Subcutaneous abdominal adipose tissue (tissue), 5 donors: Measurements from ENCODE around the gene ADAMTS17.

ENCODE experiments used
- H3K27ac ChIP-seq: one replicate; pipeline ENCODE4 v1.7.0; 2013; ENCODE audit warnings: low read depth, mild to moderate bottlenecking, inconsistent platforms, low read length, moderate library complexity
- H3K27me3 ChIP-seq, 5 donors: one replicate each; pipeline ENCODE4 v1.7.0; 2013; ENCODE audit warnings: low read length in 5 of 5, inconsistent platforms in 1 of 5; ENCODE audit not compliant: control insufficient read depth in 5 of 5, insufficient read depth in 4 of 5
- H3K36me3 ChIP-seq, 5 donors: one replicate each; pipeline ENCODE4 v1.7.0; 2013; ENCODE audit warnings: low read length in 5 of 5; ENCODE audit not compliant: control insufficient read depth in 5 of 5, insufficient read depth in 5 of 5
- H3K4me1 ChIP-seq, 5 donors: one replicate each; pipeline ENCODE4 v1.7.0; 2013; ENCODE audit warnings: low read length in 5 of 5, mild to moderate bottlenecking in 3 of 5, moderate library complexity in 1 of 5; ENCODE audit not compliant: control insufficient read depth in 5 of 5, insufficient read depth in 5 of 5
- H3K4me3 ChIP-seq, 5 donors: one replicate each; pipeline ENCODE4 v1.7.0; 2013; ENCODE audit warnings: low read length in 5 of 5, low read depth in 1 of 5
- H3K9ac ChIP-seq, 5 donors: one replicate each; pipeline ENCODE4 v1.7.0; 2013; ENCODE audit warnings: low read length in 5 of 5, mild to moderate bottlenecking in 4 of 5, moderate library complexity in 3 of 5
- H3K9me3 ChIP-seq, 5 donors: one replicate each; pipeline ENCODE4 v1.7.0; 2013; ENCODE audit warnings: low read length in 5 of 5; ENCODE audit not compliant: control insufficient read depth in 5 of 5
- donor health status: healthy.
- donor health status: healthy.
- donor health status: healthy.
- donor health status: healthy.
- donor health status: healthy.

The ADAMTS17 gene

GRCh38 chr15:100310513-100311153 lies 31.1 kb downstream of the ADAMTS17 start:
- no peak overlapping the region for H3K27ac ChIP-seq
- H3K4me3 ChIP-seq: peak overlapping the region in 1 of 5 donors; percentile 11

GRCh38 chr15:100310041-100310405 lies 31.8 kb downstream of the ADAMTS17 start:
- Histone ChIP-seq H3K4me3 (no peak overlapping the region), H3K27ac (no peak overlapping the region), H3K9ac (no peak overlapping the region), H3K36me3 (no peaks in the 10 kb centered on the region), H3K4me1 (peaks cover 13 to 41% (median 27%) of the 10 kb centered on the region in 5 donors), H3K27me3 (peaks cover 0 to 7% (median 3%) of the 10 kb centered on the region in 5 donors), H3K9me3 (peaks cover 0 to 9% (median 6%) of the 10 kb centered on the region in 5 donors)

More at GRCh38 chr15:100310513-100311153, 31.1 kb downstream of the ADAMTS17 start:
- Histone ChIP-seq H3K4me1 (peaks cover 13 to 41% (median 27%) of the 10 kb centered on the region in 5 donors), H3K27me3 (peaks cover 0 to 7% (median 3%) of the 10 kb centered on the region in 5 donors), H3K36me3 (no peaks in the 10 kb centered on the region), H3K9me3 (peaks cover 0 to 9% (median 6%) of the 10 kb centered on the region in 5 donors), H3K9ac (no peak overlapping the region)

DNA sequence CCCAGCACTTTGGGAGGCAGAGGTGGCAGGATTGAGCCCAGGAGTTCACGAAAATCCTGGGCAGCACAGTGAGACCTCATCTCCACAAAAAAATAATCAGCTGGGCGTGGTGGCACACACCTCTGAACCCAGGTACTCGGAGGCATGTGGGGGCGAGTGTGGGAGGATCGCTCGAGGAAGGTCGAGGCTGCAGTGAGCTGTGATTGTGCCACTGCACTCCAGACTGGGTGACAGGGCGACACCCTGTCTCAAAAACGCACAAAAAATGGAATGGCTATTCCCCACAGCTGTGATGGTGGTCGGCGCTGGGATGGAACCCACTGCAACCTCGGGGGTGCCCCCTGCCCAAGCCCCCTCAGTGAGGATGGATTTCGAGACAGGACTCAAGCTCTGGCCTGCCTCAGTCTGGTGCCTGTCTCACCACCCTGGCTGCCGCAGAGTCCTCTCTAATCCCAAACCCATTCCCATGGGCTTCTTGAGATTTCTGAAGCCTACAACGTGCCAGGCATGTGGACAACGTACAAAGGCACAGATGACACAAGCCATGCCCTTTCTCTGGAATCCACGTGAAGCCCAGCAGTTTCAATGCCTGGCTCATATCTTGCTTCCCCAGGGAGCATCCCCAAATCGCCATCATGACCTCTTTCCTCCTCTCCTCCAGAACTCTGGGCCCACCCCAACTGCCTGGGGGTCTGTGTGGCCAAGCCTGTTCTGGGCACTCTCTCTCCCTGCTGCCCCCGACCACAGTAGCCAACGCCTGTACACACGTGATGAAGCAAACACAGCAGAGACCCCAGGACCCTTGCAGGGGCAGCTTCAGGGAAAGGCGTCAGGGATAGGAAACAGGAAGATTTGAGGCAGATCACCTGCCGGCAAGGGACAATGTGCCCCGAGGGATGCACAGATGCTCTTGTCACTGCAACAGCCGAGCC lies 32.4 kb downstream of the ADAMTS17 start:
- Histone ChIP-seq H3K4me1 (peaks cover 13 to 41% (median 27%) of the 10 kb centered on the region in 5 donors), H3K4me3 (no peak overlapping the region), H3K9ac (no peak overlapping the region), H3K27ac (no peak overlapping the region), H3K36me3 (no peaks in the 10 kb centered on the region), H3K27me3 (peaks cover 0 to 7% (median 3%) of the 10 kb centered on the region in 5 donors), H3K9me3 (peaks cover 0 to 9% (median 6%) of the 10 kb centered on the region in 5 donors)

GRCh38 chr15:100308608-100309007 lies 33.2 kb downstream of the ADAMTS17 start:
- no peaks in the 10 kb centered on the region for H3K36me3 ChIP-seq
- no peak overlapping the region for H3K4me3 ChIP-seq
- peaks cover 0 to 7% (median 3%) of the 10 kb centered on the region in 5 donors for H3K27me3 ChIP-seq
- H3K9me3 ChIP-seq: peaks cover 0 to 9% (median 6%) of the 10 kb centered on the region in 5 donors
- H3K27ac ChIP-seq: no peak overlapping the region
- H3K4me1 ChIP-seq: peaks cover 13 to 41% (median 27%) of the 10 kb centered on the region in 5 donors
- H3K9ac ChIP-seq: no peak overlapping the region

DNA sequence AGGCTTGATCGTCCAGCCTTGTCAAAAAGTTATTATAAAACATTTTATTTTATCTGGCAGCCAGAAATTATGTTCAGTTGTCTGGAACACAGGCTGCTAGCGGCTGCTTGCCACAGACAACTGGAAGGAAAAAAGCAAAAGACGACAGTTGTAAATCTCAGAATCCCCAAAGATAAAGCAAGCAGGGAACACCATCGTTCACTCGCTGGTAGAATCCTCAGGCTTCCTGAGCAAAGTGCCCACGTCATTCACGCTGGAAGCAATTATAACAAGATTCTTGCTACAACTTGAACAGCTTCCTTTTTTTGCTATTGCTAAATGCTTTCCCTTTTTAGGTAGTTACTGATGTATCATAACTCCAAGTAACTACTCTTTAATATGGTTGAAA lies 33.6 kb downstream of the ADAMTS17 start:
- Histone ChIP-seq H3K4me3 (no peak overlapping the region), H3K9ac (no peak overlapping the region), H3K27ac (no peak overlapping the region), H3K27me3 (peaks cover 0 to 7% (median 3%) of the 10 kb centered on the region in 5 donors), H3K4me1 (peaks cover 13 to 41% (median 27%) of the 10 kb centered on the region in 5 donors), H3K9me3 (peaks cover 0 to 9% (median 6%) of the 10 kb centered on the region in 5 donors), H3K36me3 (no peaks in the 10 kb centered on the region)

GRCh38 chr15:100307241-100308212 lies 34.2 kb downstream of the ADAMTS17 start:
- Histone ChIP-seq H3K36me3 (no peaks in the 10 kb centered on the region), H3K27me3 (peaks cover 0 to 7% (median 3%) of the 10 kb centered on the region in 5 donors), H3K9me3 (peaks cover 0 to 7% (median 6%) of the 10 kb centered on the region in 5 donors), H3K4me1 (peaks cover 13 to 41% (median 27%) of the 10 kb centered on the region in 5 donors), H3K27ac (no peak overlapping the region), H3K9ac (no peak overlapping the region), H3K4me3 (no peak overlapping the region)

DNA sequence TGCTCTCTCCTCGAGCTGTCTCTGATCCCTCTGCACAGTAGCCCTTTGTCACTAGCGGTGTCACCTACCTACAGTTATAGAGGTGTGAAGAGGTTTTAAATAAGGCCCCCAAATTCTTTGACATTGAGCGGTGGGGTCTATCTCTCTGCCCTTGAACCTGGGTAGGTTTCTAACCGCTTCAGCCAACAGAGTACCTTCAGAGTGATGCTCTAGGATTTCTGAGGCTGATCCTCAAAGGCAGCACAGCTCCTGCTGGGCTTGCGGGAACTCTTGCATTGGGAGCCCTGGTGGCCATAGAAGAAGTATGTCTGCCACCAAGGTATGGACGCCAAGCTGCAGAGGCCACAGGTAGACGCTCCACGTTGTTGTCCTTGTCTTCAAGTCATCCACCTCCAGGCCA lies 35.7 kb downstream of the ADAMTS17 start:
- Histone ChIP-seq H3K27me3 (peaks cover 0 to 7% (median 3%) of the 10 kb centered on the region in 5 donors), H3K9ac (no peak overlapping the region), H3K4me3 (no peak overlapping the region), H3K27ac (no peak overlapping the region), H3K4me1 (peaks cover 11 to 36% (median 23%) of the 10 kb centered on the region in 5 donors), H3K9me3 (peaks cover 0 to 4% (median under 1%) of the 10 kb centered on the region in 5 donors), H3K36me3 (no peaks in the 10 kb centered on the region)

GRCh38 chr15:100301910-100302431 lies 39.8 kb downstream of the ADAMTS17 start:
- Histone ChIP-seq H3K27me3 (peaks cover 0 to 3% (median 0%) of the 10 kb centered on the region in 5 donors), H3K4me3 (no peak overlapping the region), H3K27ac (no peak overlapping the region), H3K36me3 (no peaks in the 10 kb centered on the region), H3K4me1 (no peaks in the 10 kb centered on the region), H3K9ac (no peak overlapping the region), H3K9me3 (peaks cover 2 to 22% (median 13%) of the 10 kb centered on the region in 5 donors)

DNA sequence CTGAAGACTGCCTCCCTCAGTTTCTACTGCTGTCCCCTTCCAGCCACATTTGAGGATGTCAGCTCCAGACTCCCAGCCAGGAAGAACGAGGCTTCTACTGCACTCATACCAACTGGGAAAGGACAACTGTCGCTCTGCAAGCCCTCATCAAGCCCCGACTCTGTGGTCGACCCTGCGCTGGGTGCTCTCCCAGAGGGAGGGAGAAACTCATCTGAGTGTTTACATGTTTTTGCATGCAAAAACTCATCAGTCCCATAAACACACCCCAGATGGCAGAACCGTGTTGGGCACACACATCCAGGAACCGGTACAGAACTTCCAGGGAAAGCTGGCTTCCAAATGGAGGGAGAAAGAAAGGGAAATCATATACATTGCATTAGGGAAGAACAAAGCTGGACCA lies 43.5 kb downstream of the ADAMTS17 start:
- no peaks in the 10 kb centered on the region for H3K36me3 ChIP-seq
- peaks cover 2 to 22% (median 14%) of the 10 kb centered on the region in 5 donors for H3K9me3 ChIP-seq
- H3K27ac ChIP-seq: no peak overlapping the region
- no peaks in the 10 kb centered on the region for H3K4me1 ChIP-seq
- no peak overlapping the region for H3K4me3 ChIP-seq
- no peak overlapping the region for H3K9ac ChIP-seq
- H3K27me3 ChIP-seq: no peaks in the 10 kb centered on the region
